ENCODE data around the gene DSCAML1. TPM values are rescaled to one million over a fixed set of nuclear protein-coding genes. Genes with fewer than 3 reads are reported as not detected.
A peak's percentile ranks its signal among the peaks of the same experiment; 100 is the strongest.

The DSCAML1 gene
- total and polyA plus RNA-seq, 10 of the 15 experiments (the other 5 are each of a cell fraction or from before 2014, with no cell fraction given): 0.03 to 0.18 (median 0.06) TPM; not detected in 1

- DNase-seq (ENCODE audit: low read depth, low spot score): no peak
- peaks cover 3% of the 10 kb centered on the region; the same call in 2 of the 3 replicates for H3K9me3 ChIP-seq (replicated peaks; ENCODE audit: control insufficient read depth, insufficient read depth, low read length)
- peaks cover 48% of the 10 kb centered on the region for H3K4me1 ChIP-seq (ENCODE audit: control insufficient read depth, insufficient read depth, low read length)
- no peak for FAIRE-seq
- H4K20me1 ChIP-seq (ENCODE audit: control insufficient read depth, insufficient read depth): no peaks in the 10 kb centered on the region
- SMC1A ChIA-PET (ENCODE audit: uncharacterized antibody, unreplicated experiment): interaction anchor here (0.6 to 3.8 kb wide), 9 partner anchors 10 to 361 kb away, joined by 3 to 21 read pairs (median 3); no protein-coding TSS in a partner anchor
- no peaks in the 10 kb centered on the region for H3K36me3 ChIP-seq (ENCODE audit: control insufficient read depth in 2 of 2, insufficient read depth in 2 of 2, low read length in 1 of 2)
- H3K27ac ChIP-seq (ENCODE audit: control insufficient read depth, insufficient read depth): peak overlapping the region; percentile 57
- RAD21 ChIA-PET (ENCODE audit: unreplicated experiment): interaction anchor here (0.7 to 2.6 kb wide), 9 partner anchors 21 to 361 kb away, joined by 3 to 9 read pairs (median 4); no protein-coding TSS in a partner anchor
- intact Hi-C loops (cut with micrococcal nuclease; ENCODE audit: unreplicated experiment): loop anchor here (1.0 kb wide), 1 partner anchor 357 kb away; no protein-coding TSS in a partner anchor
- peak overlapping the region; percentile 48; the same call in 1 of the 2 replicates for H3K4me3 ChIP-seq
- POLR2A ChIA-PET: interaction anchor here (0.6 to 1.6 kb wide), 4 partner anchors 152 to 379 kb away, joined by 4 to 7 read pairs (median 6); no protein-coding TSS in a partner anchor
- in situ Hi-C loops (cut with MboI): no loop called here
- H2AFZ ChIP-seq (ENCODE audit: control insufficient read depth, low read depth, low read length): peak overlapping the region; percentile 20; the same call in 1 of the 2 replicates
- no peaks in the 10 kb centered on the region for H3K27me3 ChIP-seq (replicated peaks in 1 of 2; ENCODE audit: control insufficient read depth in 2 of 2, insufficient read depth in 2 of 2, low read length in 1 of 2)
- TF ChIP-seq ZZZ3 (IDR thresholded peaks at IDR 0.05; ENCODE audit: control insufficient read depth, insufficient read length, low read depth): no peak
- TF ChIP-seq CTCF (IDR thresholded peaks at IDR 0.05 in 2 of 3, conservative IDR thresholded peaks at IDR 0.05 in 1 of 3; ENCODE audit: control insufficient read depth in 2 of 3, extremely low read depth in 1 of 3, insufficient read depth in 1 of 3, low read depth in 3 of 3, low read length in 3 of 3): peak in 1 of 3 experiments; percentile 2; a peak in 1 of 6 replicates
- no peaks in the 10 kb centered on the region for H3K79me2 ChIP-seq (ENCODE audit: control insufficient read depth, insufficient read depth, low read length)
- H3K9ac ChIP-seq (ENCODE audit: control insufficient read depth, insufficient read depth, low read length): peak overlapping the region; percentile 37; the same call in 1 of the 2 replicates
- BruUV-seq (replicated peaks): TSS peak; percentile 80
- peak overlapping the region; percentile 68 for H3K4me2 ChIP-seq (ENCODE audit: control insufficient read depth, insufficient read depth)
- ATAC-seq: peak; percentile 71
- WGBS (ENCODE audit: insufficient coverage, insufficient replicate concordance, low lambda C conversion rate, missing lambda C conversion rate): 52% methylated on average over 9 of the region's 9 CpGs
- CTCF ChIA-PET: interaction anchor here (0.7 to 5.7 kb wide), 9 partner anchors 14 to 360 kb away, joined by 3 to 39 read pairs (median 5); no protein-coding TSS in a partner anchor
These were observed 339.2 kb downstream of the DSCAML1 start for GRCh38 chr11:117457835-117458234.

Data from GM12878 (cell line).